Hematopoietic multipotent progenitor cell treated with erythropoietin and hydrocortisone succinate and interleukin-3 and kit ligand, for 4 days (in vitro differentiated cells): ENCODE data around the gene C5orf15.
A peak's percentile ranks its signal among the peaks of the same experiment; 100 is the strongest.

Experiments
- DNase-seq: peaks from one replicate; pipeline ENCODE4 v3.0.0-alpha.2; 2015

C5orf15 gene

GRCh38 chr5:133968204-133968980, at the start of gene C5orf15:
Gene C5orf15 (minus strand): TSS chr5:133968625. CDS start chr5:133968584, 41 bp downstream.
- DNase-seq, result peak; percentile 99

GRCh38 chr5:134008266-134008749, 39.9 kb upstream of the C5orf15 start:
- no peak for DNase-seq

GRCh38 chr5:134007581-134008265, 39.3 kb upstream of the C5orf15 start:
- DNase-seq, result no peak

DNA sequence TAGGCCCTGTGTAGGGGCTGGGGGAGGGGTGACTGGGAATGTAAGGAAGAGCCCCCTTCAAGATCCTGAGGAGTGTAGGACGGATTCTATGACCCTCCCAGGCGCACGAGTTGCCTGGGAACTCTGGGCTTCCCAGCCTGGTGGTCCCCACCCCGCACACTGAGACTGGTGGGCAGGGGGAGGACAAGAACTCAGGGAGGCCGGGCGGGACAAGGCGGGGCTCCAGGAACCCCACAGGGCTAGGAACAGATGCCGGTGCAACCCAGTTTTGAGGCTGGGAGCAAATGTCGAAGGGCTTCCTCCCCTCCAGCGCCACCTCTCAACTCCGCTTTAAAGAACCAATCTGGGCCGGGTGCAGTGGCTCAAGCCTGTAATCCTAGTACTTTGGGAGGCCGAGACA, 37.7 kb upstream of the C5orf15 start:
- no peak for DNase-seq

DNA sequence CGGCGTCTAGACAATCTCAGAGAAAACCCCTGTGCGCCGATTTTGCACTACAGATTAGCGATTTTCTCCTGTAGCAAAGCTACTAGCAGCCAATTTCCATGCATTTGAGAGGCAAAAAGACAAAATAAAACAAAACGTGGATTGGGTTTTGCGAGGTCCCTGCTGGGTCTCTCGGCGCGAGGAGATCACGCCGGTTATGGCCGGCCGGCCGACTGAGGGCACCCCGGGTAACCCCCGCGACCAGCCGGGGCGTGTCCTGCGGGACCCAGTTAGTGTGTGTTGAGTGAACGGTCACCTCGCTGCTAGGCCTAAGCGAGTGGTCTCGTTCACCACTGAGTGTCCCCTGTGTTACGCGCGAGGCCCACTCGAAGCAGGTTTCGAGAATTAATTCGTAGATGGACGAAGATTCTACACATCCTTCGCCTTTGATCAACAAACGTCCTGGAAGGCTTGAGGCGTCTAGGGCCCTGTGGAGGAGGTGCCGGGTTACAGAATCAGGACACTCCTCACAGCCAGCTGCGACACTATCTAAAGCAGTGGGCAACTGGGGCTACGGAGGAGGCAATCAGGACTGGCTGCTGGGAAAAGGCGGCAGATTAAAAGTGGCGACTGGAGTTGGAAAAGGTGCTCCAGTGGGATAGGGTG, 37.1 kb upstream of the C5orf15 start:
- peak; percentile 18 for DNase-seq

DNA sequence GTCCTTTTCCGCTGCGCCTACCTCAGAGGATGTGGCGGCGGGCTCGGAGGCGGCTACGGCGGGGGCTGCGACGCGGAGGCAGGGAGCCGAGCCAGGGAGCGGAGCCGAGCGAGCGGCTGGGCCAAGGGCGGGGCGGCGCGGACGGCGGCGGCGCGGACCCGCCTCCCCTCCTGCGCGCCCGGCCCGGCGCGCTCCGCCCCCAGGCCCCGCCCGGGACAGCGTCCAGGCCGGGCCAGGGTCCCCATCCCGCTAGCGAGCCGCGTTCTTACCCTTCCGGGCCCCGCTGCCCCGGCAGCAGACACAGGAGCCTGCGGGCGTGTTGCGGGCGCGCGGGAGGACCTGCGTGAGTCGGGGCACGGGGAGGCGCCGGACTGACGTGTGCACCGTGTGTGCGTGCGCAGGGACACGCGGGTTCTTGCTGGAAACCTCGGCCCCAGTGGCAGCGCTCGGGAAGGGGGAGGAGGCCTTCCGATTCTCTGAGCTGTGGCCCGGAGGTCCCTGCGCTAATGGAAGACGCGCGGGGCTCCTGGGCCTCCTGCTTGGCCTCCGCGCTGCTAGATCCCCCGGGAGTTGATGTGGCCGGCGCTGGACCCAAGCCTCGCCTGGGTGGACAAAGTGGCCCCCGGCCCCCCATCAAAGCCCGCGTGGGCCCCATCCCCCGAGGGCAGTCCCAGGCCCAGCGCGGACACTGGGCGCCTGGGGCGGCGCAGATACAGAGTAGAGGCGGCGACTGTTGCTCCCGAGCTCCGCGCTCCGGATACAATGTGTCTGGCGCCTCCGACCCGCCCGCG, 36.4 kb upstream of the C5orf15 start, which contains the start of gene VDAC1:
TSS of gene VDAC1 (minus strand) at position 350 of the 791 bp plus-strand sequence. CDS start 11,963 bp downstream, outside the sequence.
- peak; percentile 92 for DNase-seq

GRCh38 chr5:134003817-134004625, 35.6 kb upstream of the C5orf15 start:
- peak; percentile 67 for DNase-seq

DNA sequence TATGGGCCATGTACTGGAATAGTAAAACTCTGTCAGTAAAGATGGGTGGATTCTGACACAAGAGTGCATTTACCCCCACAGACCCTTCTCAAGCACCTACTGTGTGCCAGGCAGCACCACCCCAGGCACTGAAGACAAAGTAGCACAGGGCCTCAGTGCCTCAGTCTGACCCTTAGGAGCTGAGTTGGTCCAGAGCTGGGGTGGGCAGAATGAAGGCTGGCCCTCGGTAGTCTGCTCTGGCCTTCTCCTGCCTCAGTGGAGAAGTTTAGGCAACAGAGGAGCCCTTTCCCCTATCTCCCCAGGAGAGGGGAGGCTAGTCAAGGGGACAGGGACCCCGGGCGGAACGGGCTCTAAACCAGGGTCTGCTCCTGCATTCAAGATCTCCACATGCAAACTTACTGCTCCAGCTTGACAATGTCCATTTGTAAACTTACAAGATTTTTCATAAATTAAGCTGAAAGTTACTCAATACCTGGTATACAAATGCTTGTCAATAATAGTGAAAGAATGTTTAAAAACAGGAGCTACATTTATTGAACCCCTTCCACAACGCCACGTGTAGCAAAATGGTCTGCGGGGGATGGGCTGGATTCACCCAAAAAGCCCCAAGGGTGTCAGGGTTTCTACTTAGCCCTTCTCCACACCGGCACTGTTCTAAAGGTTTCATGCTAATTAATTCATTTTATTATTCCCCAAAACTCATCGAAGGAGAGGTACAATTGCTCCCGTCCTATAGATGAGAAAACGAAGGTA, 34.8 kb upstream of the C5orf15 start:
- peak; percentile 62 for DNase-seq

GRCh38 chr5:134001938-134002731, 33.7 kb upstream of the C5orf15 start:
- no peak for DNase-seq

GRCh38 chr5:134000696-134001453, 32.5 kb upstream of the C5orf15 start:
- DNase-seq, result no peak

- no peak for DNase-seq
These were observed 31.7 kb upstream of the C5orf15 start for GRCh38 chr5:134000091-134000511.

DNA sequence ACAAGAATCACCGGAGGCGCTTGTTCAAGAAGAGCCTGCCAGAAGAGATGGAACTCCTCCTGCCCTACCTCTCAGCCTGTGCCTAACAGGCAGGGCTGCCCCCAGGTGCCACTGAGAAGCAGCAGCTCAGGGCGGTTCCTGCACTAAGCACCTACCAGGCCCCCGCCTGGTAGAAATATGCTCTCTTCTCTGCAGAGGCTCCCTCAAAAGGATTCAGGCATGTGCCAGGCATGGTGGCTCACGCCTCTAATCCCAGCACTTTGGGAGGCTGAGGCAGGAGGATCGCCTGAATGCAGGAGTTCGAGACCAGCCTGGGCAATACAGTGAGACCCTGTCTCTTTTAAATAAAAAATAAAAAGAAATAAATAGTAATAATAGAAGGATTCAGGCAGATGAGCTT, 30.4 kb upstream of the C5orf15 start:
- no peak for DNase-seq

- no peak for DNase-seq
These were observed 29.6 kb upstream of the C5orf15 start for GRCh38 chr5:133998042-133998441.

GRCh38 chr5:133996683-133997252, 28.3 kb upstream of the C5orf15 start:
- peak; percentile 42 for DNase-seq

GRCh38 chr5:133995883-133996563, 27.6 kb upstream of the C5orf15 start:
- no peak for DNase-seq

GRCh38 chr5:133995341-133995740, 26.9 kb upstream of the C5orf15 start:
- no peak for DNase-seq

DNA sequence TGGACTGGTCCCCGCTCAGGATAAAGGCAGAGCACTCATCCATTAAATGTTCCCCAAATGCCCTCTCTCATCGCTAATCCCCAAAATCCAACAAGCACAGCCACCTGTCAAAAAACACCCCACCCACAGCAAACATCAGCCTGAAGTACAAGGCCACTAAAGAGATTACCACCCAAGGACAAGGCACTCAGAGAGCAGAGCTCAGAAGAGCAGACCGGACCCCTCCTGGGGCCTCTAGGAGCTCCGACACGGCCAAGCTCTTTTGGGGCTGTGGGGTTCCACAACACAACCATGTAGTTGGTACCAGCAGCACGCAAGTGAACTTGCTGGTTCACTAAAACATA, 26.5 kb upstream of the C5orf15 start:
- no peak for DNase-seq

DNA sequence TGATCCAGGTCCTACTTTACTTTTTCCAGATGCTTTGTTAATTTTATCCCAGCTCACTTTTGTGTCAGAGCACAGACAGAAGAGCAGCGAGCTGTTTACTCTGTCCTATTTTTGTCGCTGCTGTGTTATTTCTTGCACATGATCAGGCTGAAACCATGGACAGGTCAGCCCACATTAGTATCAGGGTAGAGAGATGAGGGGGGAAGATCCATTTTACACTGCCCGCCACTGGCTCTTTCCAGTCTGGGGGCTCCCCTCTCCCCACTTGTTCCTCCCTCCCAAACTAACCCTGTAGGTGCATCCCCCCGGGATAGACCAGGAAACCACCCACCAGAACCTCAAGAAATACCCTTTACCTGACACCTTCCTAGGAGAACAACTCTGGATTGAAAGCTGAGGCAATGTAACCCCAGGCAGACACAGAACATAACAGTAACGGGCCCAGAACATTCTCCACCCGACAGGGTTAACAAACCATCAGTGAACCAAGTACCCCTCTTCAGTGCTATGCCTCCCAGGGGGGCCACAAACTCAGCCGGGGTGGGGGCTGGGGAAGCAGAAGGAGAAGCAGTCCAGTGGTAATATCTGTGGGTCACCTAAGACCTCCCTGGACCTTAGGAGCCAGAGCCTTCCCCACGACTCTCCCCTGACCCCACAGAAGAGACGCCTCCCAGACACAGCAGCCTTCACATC, 26.0 kb upstream of the C5orf15 start:
- DNase-seq, result no peak
